Mucosa of rectum (tissue), 2 donors: Measurements from ENCODE around the gene INPP5B.

Experiments used
- H3K27ac ChIP-seq, 2 donors: one replicate each; pipeline ENCODE4 v1.7.0; 2013; ENCODE audit warnings: inconsistent platforms in 2 of 2, low read depth in 2 of 2, low read length in 2 of 2
- H3K27me3 ChIP-seq, 2 donors: one replicate each; pipeline ENCODE4 v1.7.0; 2013; ENCODE audit warnings: low read length in 2 of 2; ENCODE audit not compliant: control insufficient read depth in 2 of 2, insufficient read depth in 2 of 2
- H3K36me3 ChIP-seq, 2 donors: one replicate each; pipeline ENCODE4 v1.7.0; 2013; ENCODE audit warnings: low read length in 2 of 2; ENCODE audit not compliant: control insufficient read depth in 2 of 2, insufficient read depth in 2 of 2
- H3K4me1 ChIP-seq, 2 donors: one replicate each; pipeline ENCODE4 v1.7.0; 2013; ENCODE audit warnings: low read length in 2 of 2, mild to moderate bottlenecking in 1 of 2; ENCODE audit not compliant: control insufficient read depth in 2 of 2, insufficient read depth in 2 of 2
- H3K4me3 ChIP-seq, 2 donors: one replicate each; pipeline ENCODE4 v1.7.0; 2013; ENCODE audit warnings: low read length in 2 of 2
- H3K9ac ChIP-seq, 2 donors: one replicate each; pipeline ENCODE4 v1.7.0; 2013; ENCODE audit warnings: low read length in 2 of 2, low read depth in 1 of 2, mild to moderate bottlenecking in 1 of 2
- H3K9me3 ChIP-seq, 2 donors: one replicate each; pipeline ENCODE4 v1.7.0; 2013; ENCODE audit warnings: low read length in 2 of 2; ENCODE audit not compliant: control insufficient read depth in 2 of 2
- donor health status: healthy.
- donor health status: Normal muscosa, but diverticular disease.

INPP5B gene

GRCh38 chr1:37878071-37878470 is 68.8 kb downstream of the INPP5B start:
- no peak overlapping the region for H3K9ac ChIP-seq
- peaks cover 40 to 67% of the 10 kb centered on the region in 2 donors for H3K36me3 ChIP-seq
- H3K4me3 ChIP-seq: no peak overlapping the region
- no peaks in the 10 kb centered on the region for H3K9me3 ChIP-seq
- H3K27ac ChIP-seq: no peak overlapping the region
- H3K27me3 ChIP-seq: no peaks in the 10 kb centered on the region
- H3K4me1 ChIP-seq: no peaks in the 10 kb centered on the region

- Histone ChIP-seq H3K4me3 (no peak overlapping the region), H3K9me3 (no peaks in the 10 kb centered on the region), H3K36me3 (peaks cover 34 to 58% of the 10 kb centered on the region in 2 donors), H3K9ac (no peak overlapping the region), H3K4me1 (no peaks in the 10 kb centered on the region), H3K27me3 (no peaks in the 10 kb centered on the region), H3K27ac (no peak overlapping the region)
Measured at GRCh38 chr1:37875833-37876232, 71.0 kb downstream of the INPP5B start.

- Histone ChIP-seq H3K27me3 (no peaks in the 10 kb centered on the region), H3K4me3 (no peak overlapping the region), H3K27ac (no peak overlapping the region), H3K4me1 (no peaks in the 10 kb centered on the region), H3K36me3 (peaks cover 38 to 59% of the 10 kb centered on the region in 2 donors), H3K9me3 (no peaks in the 10 kb centered on the region), H3K9ac (no peak overlapping the region)
Measured at GRCh38 chr1:37872692-37873091, 74.2 kb downstream of the INPP5B start.

GRCh38 chr1:37868466-37868865 is 78.4 kb downstream of the INPP5B start:
- Histone ChIP-seq H3K9ac (no peak overlapping the region), H3K4me1 (no peaks in the 10 kb centered on the region), H3K4me3 (no peak overlapping the region), H3K27ac (no peak overlapping the region), H3K9me3 (no peaks in the 10 kb centered on the region), H3K36me3 (peaks cover 50 to 56% of the 10 kb centered on the region in 2 donors), H3K27me3 (no peaks in the 10 kb centered on the region)

GRCh38 chr1:37867784-37868183 is 79.1 kb downstream of the INPP5B start:
- Histone ChIP-seq H3K4me3 (no peak overlapping the region), H3K4me1 (no peaks in the 10 kb centered on the region), H3K27me3 (no peaks in the 10 kb centered on the region), H3K9ac (no peak overlapping the region), H3K36me3 (peaks cover 46 to 51% of the 10 kb centered on the region in 2 donors), H3K27ac (no peak overlapping the region), H3K9me3 (no peaks in the 10 kb centered on the region)

GRCh38 chr1:37866491-37866890 is 80.4 kb downstream of the INPP5B start:
- Histone ChIP-seq H3K27ac (no peak overlapping the region), H3K27me3 (no peaks in the 10 kb centered on the region), H3K4me3 (no peak overlapping the region), H3K4me1 (no peaks in the 10 kb centered on the region), H3K9ac (no peak overlapping the region), H3K9me3 (no peaks in the 10 kb centered on the region), H3K36me3 (peaks cover 41 to 47% of the 10 kb centered on the region in 2 donors)

GRCh38 chr1:37865348-37866120 is 81.3 kb downstream of the INPP5B start:
- Histone ChIP-seq H3K9me3 (no peaks in the 10 kb centered on the region), H3K9ac (no peak overlapping the region), H3K36me3 (peaks cover 43 to 47% of the 10 kb centered on the region in 2 donors), H3K27me3 (no peaks in the 10 kb centered on the region), H3K27ac (no peak overlapping the region), H3K4me3 (no peak overlapping the region), H3K4me1 (no peaks in the 10 kb centered on the region)

- Histone ChIP-seq H3K36me3 (peaks cover 27 to 30% of the 10 kb centered on the region in 2 donors), H3K27ac (no peak overlapping the region), H3K27me3 (no peaks in the 10 kb centered on the region), H3K4me1 (peaks cover 8 to 18% of the 10 kb centered on the region in 2 donors), H3K9me3 (no peaks in the 10 kb centered on the region), H3K9ac (no peak overlapping the region), H3K4me3 (no peak overlapping the region)
Measured at GRCh38 chr1:37862330-37862729, 84.5 kb downstream of the INPP5B start.

- H3K9me3 ChIP-seq: no peaks in the 10 kb centered on the region
- peaks cover 8 to 23% of the 10 kb centered on the region in 2 donors for H3K4me1 ChIP-seq
- H3K27me3 ChIP-seq: no peaks in the 10 kb centered on the region
- H3K9ac ChIP-seq: no peak overlapping the region
- H3K36me3 ChIP-seq: peaks cover 24 to 26% of the 10 kb centered on the region in 2 donors
- no peak overlapping the region for H3K4me3 ChIP-seq
- no peak overlapping the region for H3K27ac ChIP-seq
Measured at GRCh38 chr1:37861151-37861550, 85.7 kb downstream of the INPP5B start.

- Histone ChIP-seq H3K4me3 (peak overlapping the region; percentile 98 to 100), H3K9ac (peak overlapping the region in 1 of 2 donors; percentile 88)
Measured at GRCh38 chr1:37860346-37860666, 86.5 kb downstream of the INPP5B start.

More at GRCh38 chr1:37860346-37860666, 86.5 kb downstream of the INPP5B start:
- Histone ChIP-seq H3K36me3 (peaks cover 16 to 23% of the 10 kb centered on the region in 2 donors), H3K27me3 (no peaks in the 10 kb centered on the region), H3K4me1 (peaks cover 8 to 25% of the 10 kb centered on the region in 2 donors), H3K9me3 (no peaks in the 10 kb centered on the region), H3K27ac (peak overlapping the region; percentile 91 to 92)
